ENCODE results near the gene NEDD8.

The NEDD8 gene

GRCh38 chr14:24194186-24194872 is 37.8 kb downstream of the NEDD8 start:
- DNase-seq, result no peak

- no peak for DNase-seq
These were observed 39.2 kb downstream of the NEDD8 start for GRCh38 chr14:24192933-24193332.

GRCh38 chr14:24190416-24190815 is 41.8 kb downstream of the NEDD8 start:
- DNase-seq, result no peak

GRCh38 chr14:24189460-24189859 is 42.7 kb downstream of the NEDD8 start:
- DNase-seq, result no peak

DNA sequence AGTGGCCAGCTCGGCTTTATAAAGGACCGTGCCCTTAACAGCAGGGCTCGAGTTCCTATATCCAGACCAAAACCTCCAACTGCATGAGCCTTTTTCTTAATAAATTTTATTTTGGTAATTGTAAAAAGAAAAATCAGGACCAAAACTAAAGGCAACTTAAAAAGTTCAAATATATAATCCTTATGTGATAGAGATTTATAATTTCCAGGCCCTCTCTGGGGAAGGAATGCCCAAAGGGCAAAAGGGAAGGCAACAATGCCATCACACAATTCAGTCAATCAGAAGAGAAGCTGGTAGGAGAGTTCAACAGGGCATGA is 43.1 kb downstream of the NEDD8 start:
- DNase-seq, result no peak

- DNase-seq, result peak; percentile 97
These were observed 43.7 kb downstream of the NEDD8 start, which contains the start of gene IPO4 for GRCh38 chr14:24188251-24189058. Gene IPO4 (minus strand): TSS chr14:24188816. CDS start chr14:24188787, 29 bp downstream.

GRCh38 chr14:24187539-24187915 is 44.6 kb downstream of the NEDD8 start:
- DNase-seq, result no peak

DNA sequence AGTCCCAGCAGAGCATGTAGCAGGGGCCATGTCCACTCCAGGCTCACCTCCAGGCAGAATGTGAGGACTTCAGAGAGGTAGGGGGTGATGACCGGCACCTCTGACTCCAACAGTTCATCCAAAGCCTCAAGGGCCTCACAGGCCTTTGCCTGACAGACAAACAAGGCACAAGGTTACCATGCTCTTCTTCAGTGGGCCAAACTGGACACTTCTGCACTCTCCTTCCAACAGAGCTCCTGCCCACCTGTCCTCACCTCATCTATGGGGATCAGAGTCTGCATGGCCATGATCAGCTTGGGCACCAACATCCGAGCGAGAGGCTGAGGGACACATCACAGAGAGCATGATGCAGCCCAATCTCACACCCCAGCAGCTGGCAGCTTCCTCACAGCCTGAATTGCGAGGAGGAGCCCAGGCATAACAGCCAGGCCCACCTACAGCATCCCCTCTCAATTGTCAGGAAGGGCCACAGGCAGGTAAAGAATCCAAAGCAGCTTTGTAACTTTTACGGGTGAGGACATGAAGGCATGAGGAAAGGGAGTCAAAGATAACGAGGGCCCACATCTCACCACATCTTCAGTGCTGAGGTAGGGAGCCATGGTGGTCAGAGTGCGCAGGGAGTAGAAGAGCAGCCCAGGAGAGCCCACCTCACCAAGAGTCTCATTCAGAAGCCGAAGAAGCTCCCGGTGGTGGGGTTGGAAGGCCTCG is 45.2 kb downstream of the NEDD8 start:
- DNase-seq, result no peak

GRCh38 chr14:24185741-24186140 is 46.4 kb downstream of the NEDD8 start:
- no peak for DNase-seq

- no peak for DNase-seq
These were observed 47.1 kb downstream of the NEDD8 start for GRCh38 chr14:24185026-24185425.

GRCh38 chr14:24184104-24184970 is 47.8 kb downstream of the NEDD8 start:
- DNase-seq, result no peak

DNA sequence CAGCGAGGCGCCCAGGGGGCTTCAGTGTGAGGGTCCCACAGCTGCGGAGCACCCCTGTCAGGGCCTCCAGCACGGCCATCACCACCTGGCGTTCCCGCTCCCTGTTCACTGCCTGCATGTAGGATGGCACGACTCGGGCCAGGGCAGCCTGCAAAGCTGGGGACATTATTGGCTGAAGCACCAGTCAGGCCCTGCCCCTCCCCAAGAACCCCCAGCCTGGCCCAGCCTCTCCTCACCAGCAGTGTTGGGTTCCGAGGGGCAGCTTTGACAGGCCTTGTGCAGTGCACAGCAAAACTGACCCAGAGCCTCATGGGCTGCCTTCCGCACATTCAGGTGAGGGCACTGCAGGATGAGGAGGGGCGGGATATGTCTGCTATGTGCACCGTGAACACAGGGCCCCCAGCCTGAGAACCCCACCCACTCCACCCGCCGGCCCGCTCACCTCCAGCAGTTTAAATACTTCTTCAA is 49.1 kb downstream of the NEDD8 start:
- no peak for DNase-seq

- no peak for DNase-seq
These were observed 49.9 kb downstream of the NEDD8 start for GRCh38 chr14:24182110-24182882.

- DNase-seq, result no peak
These were observed 50.6 kb downstream of the NEDD8 start for GRCh38 chr14:24181371-24182077.

DNA sequence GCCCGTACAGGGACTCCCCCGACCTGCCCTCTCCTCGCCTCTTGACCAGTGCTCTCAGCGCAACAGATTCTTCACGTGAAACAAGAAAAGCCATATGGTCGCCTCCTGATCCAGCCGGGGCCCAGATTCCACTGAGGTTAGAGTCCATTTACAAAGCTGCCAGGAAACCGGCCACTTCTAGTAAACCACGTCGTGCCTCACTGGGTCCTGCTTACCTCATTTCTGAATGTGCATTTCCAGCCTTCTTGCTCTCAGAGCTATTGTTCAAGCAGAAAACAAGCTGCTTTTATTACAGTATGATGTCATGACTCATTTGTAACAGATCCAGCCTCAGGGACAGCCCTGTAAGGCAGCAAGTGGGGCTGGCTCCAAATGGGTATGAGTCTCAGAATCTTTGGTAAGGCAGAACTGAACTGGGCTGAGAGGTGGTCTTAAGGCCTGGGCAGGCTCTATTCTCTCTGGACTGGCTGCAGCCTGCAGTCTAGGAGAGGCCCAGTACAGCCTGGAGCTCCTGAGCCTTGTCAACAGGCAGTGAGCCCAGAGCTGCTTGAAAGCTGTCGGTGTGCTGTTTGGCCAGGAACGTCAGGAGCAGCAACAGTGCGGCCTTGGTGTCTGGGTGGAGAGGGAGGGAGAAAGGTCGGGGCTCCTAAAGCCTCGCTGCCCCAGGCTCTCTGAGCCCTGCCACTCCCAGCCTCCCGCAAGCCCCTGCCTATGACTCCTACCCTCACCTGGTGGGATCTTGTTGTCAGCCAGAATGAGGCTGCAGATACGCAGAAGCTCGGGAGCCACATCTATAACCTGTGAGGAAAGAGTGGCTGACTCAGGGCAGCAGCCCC is 52.0 kb downstream of the NEDD8 start:
- no peak for DNase-seq

GRCh38 chr14:24179294-24179960 is 52.7 kb downstream of the NEDD8 start:
- no peak for DNase-seq

DNA sequence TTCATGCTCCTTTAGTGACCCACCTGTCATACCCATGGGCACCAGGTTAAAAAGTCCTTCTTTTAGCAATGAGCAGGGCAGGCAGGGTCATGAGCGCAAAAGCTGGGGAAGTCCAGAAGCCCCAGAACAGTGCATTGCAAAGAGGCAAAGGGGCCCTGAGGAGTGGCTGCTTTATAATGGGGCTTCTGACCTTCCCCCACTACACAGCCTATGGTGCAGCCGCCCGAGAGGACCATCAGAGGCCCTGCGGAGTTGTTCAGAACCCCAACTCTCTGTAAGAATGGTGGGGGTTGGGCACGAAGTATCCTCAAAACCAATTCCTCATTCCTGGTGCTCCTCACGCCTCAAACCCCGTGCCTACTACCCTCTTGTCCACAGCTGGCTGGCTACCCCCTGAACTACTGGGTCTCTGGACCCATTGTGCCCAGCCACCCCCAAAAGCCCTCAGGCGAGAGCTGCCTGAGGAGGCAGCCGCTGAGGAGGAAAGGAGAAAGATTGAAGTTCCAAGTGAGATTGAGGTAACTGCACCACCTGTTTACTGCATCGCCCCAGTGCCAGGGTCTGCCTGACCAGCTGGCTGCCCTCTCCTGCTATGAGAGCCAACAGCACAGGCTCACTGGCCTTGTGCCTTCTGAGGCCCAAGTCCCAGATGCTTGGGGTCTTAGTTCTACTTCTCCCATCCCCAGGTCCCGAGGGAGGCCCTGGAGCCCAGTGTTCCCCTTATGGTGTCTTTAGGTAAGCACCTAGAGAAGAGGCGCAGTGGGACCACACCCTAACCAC is 53.6 kb downstream of the NEDD8 start:
- no peak for DNase-seq

DNA sequence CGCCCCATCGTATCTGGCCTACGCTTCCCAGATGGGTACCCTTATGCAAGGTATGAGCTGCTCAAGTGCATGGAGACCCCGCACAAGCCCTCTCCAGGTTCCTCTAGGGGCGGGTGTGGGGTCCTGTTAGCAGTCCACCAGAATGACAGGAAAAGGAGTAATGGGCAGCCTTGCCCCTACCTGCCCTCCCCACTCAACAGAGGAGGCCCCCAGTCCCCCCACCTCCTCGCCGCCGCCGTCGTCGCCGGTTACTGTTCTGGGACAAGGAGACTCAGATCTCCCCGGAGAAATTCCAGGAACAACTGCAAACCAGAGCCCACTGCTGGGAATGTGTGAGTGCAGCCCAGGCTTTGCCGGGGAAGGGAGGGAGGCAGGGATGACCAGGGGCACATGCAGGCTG is 54.3 kb downstream of the NEDD8 start:
- DNase-seq, result no peak
